ENCODE data around the gene ZBTB7A. TPM values are rescaled to one million over a fixed set of nuclear protein-coding genes. Genes with fewer than 3 reads are reported as not detected.

Gene ZBTB7A
- total and polyA plus RNA-seq, 2 of the 4 experiments (the other 2 are of a cell fraction): 3.2 to 10.3 TPM

DNA sequence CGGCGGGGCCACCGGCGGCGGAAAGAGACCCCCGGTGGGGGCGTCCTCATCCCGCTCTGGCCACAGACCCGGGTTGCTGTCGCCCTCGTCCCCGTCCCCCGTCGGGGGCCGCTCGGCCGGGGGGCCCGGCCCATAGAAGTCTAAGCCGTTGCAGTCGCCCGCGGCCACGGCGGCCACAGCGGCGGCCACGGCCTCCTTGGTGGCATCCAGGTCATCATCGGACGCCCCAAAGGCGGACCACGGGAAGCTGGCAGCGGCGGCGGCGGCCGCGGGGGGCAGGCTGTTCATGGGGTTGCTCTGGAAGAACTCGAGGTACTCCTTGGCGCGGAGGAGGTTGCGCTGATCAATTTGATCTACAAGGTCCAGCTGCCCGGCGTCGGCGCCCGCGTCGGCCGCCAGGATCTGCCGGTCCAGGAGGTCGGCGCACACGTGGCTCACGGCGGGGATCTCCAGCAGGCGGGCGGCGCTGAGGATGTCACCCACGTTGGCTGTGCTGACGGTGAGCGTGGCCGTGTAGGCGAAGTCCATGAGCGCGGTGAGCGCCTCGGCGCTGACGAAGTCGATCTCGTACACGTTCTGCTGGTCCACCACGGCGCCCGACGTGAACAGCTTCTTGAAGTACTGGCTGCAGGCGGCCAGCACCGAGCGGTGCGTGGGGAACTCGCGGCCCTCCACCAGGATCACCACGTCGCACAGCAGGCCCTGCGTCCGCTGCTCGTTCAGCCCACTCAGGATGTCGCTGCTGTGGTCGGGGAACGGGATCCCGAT, 12.1 kb downstream of the ZBTB7A start:
- peaks cover 35% of the 10 kb centered on the region for H3K4me1 ChIP-seq (ENCODE audit: control insufficient read depth, insufficient read depth, low read length)

More for the DNA sequence above, 12.1 kb downstream of the ZBTB7A start:
- DNase-seq: no peak
- Histone ChIP-seq H3K9me1 (ENCODE audit: insufficient read depth, low read length) (peaks cover 10% of the 10 kb centered on the region), H2AK9ac (replicated peaks; ENCODE audit: low read depth, low read length, poor library complexity) (no peak overlapping the region), H4K20me1 (ENCODE audit: insufficient read depth, low read length) (peaks cover 95% of the 10 kb centered on the region), H3K9ac (ENCODE audit: low read depth, low read length) (no peak overlapping the region), H2BK120ac (ENCODE audit: low read depth, low read length) (no peak overlapping the region), H3K27me3 (ENCODE audit: control insufficient read depth, insufficient read depth, low read length) (no peaks in the 10 kb centered on the region), H4K8ac (ENCODE audit: low read depth in 2 of 2, low read length in 2 of 2) (no peak overlapping the region), H3K27ac (ENCODE audit: insufficient read depth, low read length) (no peak overlapping the region), H3K4ac (ENCODE audit: low read depth, low read length) (no peak overlapping the region), H2BK20ac (ENCODE audit: low read depth, low read length) (no peak overlapping the region), H2AFZ (replicated peaks; ENCODE audit: low read length, poor library complexity) (no peak overlapping the region), H4K91ac (ENCODE audit: insufficient read depth, low read depth, low read length) (no peak overlapping the region), H3K14ac (replicated peaks; ENCODE audit: low read depth, low read length) (no peak overlapping the region), H3K4me2 (ENCODE audit: low read depth, low read length) (no peak overlapping the region), H3K4me3 (ENCODE audit: insufficient read depth, low read depth, low read length) (no peak overlapping the region), H3K18ac (ENCODE audit: low read depth, low read length) (no peak overlapping the region), H3K79me1 (ENCODE audit: low read depth in 1 of 2, low read length in 2 of 2) (peaks cover 10 to 52% of the 10 kb centered on the region in 2 experiments), H2BK5ac (ENCODE audit: low read depth, low read length, poor library complexity, severe bottlenecking) (no peak overlapping the region), H3K56ac (ENCODE audit: extremely low read depth, insufficient read depth, low read length) (no peak overlapping the region), H4K5ac (ENCODE audit: low read depth, low read length) (no peak overlapping the region), H2AK5ac (ENCODE audit: low read depth, low read length) (no peak overlapping the region), H2BK15ac (ENCODE audit: low read depth, low read length) (no peak overlapping the region), H3K9me3 (ENCODE audit: control insufficient read depth, insufficient read depth, low read length) (no peaks in the 10 kb centered on the region), H3K23ac (ENCODE audit: low read depth, low read length) (no peak overlapping the region), H3K36me3 (ENCODE audit: control insufficient read depth, insufficient read depth, low read length) (peaks cover 41% of the 10 kb centered on the region)
- ATAC-seq (ENCODE audit: low read depth): no peak
- ChIA-PET POLR2A (ENCODE audit: unreplicated experiment) (no interaction called here), CTCF (no interaction called here)
- BruUV-seq (replicated peaks): no TSS peak
- dilution Hi-C loops (cut with HindIII; ENCODE audit: low sequenced_read_pairs, unreplicated experiment): no loop called here
- 98% methylated on average over 59 of the region's 91 CpGs; no CpG with 5 or more reads in 1 of the 2 experiments for WGBS, 2 experiments (ENCODE audit: extremely low coverage in 2 of 2, insufficient read length in 1 of 2)
- intact Hi-C loops (cut with micrococcal nuclease): no loop called here
- in situ Hi-C loops (cut with MboI; ENCODE audit: low sequenced_read_pairs): no loop called here
- no peak for TF ChIP-seq MAFK (IDR thresholded peaks at IDR 0.05; ENCODE audit: low read depth, low read length)
- TF ChIP-seq, protein P1, sequence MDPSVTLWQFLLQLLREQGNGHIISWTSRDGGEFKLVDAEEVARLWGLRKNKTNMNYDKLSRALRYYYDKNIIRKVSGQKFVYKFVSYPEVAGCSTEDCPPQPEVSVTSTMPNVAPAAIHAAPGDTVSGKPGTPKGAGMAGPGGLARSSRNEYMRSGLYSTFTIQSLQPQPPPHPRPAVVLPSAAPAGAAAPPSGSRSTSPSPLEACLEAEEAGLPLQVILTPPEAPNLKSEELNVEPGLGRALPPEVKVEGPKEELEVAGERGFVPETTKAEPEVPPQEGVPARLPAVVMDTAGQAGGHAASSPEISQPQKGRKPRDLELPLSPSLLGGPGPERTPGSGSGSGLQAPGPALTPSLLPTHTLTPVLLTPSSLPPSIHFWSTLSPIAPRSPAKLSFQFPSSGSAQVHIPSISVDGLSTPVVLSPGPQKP (IDR thresholded peaks at IDR 0.05; ENCODE audit: borderline replicate concordance, low read depth, low read length): no peak
- no peak for TF ChIP-seq RCOR1 (IDR thresholded peaks at IDR 0.05; ENCODE audit: insufficient replicate concordance, low read length)
- TF ChIP-seq CTCF (conservative IDR thresholded peaks at IDR 0.05; ENCODE audit: low read depth, low read length): no peak
- no peak for TF ChIP-seq NFE2L2 (IDR thresholded peaks at IDR 0.05; ENCODE audit: low read depth, low read length)
- no peak for TF ChIP-seq SMC3 (IDR thresholded peaks at IDR 0.05; ENCODE audit: low read depth, low read length)
- no peak for TF ChIP-seq RAD21 (IDR thresholded peaks at IDR 0.05; ENCODE audit: low read length)
